Frontal cortex (tissue), 4 donors: ENCODE results near the gene ZNF710. TPM values are rescaled to one million over a fixed set of nuclear protein-coding genes. Genes with fewer than 3 reads are reported as not detected.
A peak's percentile ranks its signal among the peaks of the same experiment; 100 is the strongest.

Experiments used
- DNase-seq, 2 donors: peaks; one replicate each; pipeline ENCODE4 v3.0.0; 2012; ENCODE audit warnings: low spot score in 2 of 2
- FAIRE-seq: peaks from 2 replicates; lab custom pipeline; 2012; peaks lifted over from hg19 to GRCh38; lab: Jason Lieb, UNC
- total RNA-seq: library from RNA; depleted of rRNA; stranded (reverse); fragments of >200 nt; gene quantifications from one replicate; pipeline ENCODE4 v1.2.3, GENCODE V29; 2014
- donor health status: control.
- donor health status: control.
- donor health status: control.

The ZNF710 gene
- total RNA-seq, 1 donor from 2014 or later: 6.5 TPM

DNA sequence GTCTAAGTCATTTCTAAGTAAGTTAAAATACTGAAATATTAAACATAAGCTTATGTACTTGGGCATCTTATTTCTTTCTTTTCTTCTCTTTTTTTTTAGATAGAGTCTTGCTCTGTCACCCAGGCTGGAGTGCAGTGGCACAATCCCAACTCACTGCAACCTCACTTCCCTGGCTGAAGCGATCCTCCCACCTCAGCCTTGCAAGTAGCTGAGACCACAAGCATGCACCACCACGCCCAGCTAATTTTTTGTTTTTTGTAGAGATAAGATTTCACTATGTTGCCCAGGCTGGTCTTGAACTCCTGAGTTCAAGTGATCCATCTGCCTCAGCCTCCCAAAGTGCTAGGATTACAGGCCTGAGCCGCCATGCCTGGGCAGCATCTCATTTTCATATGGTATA is 16.0 kb upstream of the ZNF710 start:
- no peak for DNase-seq
- no peak for FAIRE-seq

DNA sequence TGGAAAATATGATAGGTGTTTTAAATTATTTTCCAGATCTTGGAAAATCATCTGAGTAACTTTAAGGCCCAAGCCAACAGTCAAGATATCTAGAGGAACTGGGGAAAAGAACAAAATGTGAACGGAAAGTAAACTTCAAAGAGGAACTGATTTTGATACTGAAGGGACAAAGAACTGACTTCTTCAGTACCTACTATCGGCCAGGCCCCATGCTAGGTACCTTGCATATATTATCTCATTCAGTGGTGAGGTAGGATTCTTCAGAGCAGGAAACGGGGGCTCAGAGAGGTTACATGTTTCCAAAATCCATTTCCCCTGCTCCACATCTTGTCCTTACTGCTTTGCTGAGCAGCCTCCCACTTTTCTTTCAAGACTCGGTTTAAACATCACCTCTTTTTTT is 9.8 kb upstream of the ZNF710 start:
- DNase-seq (no peak), FAIRE-seq (no peak)

GRCh38 chr15:89993349-89993748 is 7.8 kb upstream of the ZNF710 start:
- DNase-seq (no peak), FAIRE-seq (no peak)

DNA sequence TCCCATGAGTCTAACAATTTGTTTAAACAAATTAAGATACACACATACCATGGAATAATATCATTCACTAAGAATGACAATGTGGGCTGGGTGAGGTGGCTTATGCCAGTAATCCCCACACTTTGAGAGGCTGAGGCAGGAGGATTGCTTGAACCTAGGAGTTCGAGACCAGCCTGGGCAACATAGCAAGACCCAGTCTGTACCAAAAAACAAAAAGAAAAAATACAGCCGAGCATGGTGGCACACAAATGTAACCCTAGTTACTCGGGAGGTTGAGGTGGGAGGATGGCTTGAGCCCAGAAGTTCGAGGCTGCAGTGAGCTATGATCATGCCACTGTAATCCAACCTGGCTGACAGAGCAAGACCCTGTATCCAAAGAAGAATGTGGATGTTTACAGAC is 4.0 kb upstream of the ZNF710 start:
- DNase-seq (no peak), FAIRE-seq (no peak)

GRCh38 chr15:89998141-89998661 is 2.9 kb upstream of the ZNF710 start:
- no peak for DNase-seq
- FAIRE-seq: no peak

DNA sequence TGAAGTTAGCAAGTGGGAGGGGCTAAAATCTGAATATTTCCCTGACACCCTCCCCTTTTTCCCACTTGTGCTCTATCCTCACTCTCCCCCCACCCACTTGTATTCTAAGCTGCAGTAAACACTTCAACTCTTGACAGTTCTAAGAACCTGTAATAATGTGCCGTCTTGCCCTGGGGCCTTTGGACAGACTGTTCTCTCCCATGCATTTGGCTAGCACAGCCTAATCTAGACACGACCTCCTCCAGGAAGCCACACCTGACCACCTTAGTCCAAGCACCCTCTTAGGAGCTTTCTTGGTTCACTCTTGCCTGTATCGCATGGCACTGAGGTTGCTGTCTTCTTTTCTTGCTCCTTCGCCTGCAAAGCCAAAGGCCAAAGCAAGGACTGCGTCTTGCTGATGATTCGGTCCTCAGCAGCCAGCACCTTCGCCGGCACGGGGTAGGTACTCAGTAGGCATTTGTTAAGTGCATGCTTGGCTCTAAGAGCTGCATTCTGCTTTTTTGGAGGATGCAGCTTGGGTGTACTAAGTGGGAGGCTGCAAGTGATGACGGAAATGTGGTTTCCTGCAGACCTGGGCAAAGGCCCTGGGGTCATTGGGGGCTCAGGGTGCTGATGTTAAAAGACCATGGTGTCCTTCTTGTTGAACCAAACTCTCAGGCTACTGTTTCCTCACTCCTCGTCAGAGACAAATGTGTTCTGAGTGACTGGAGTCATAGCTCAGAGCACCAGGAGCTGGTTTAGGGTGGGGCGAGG is 2.0 kb upstream of the ZNF710 start:
- no peak for FAIRE-seq

DNA sequence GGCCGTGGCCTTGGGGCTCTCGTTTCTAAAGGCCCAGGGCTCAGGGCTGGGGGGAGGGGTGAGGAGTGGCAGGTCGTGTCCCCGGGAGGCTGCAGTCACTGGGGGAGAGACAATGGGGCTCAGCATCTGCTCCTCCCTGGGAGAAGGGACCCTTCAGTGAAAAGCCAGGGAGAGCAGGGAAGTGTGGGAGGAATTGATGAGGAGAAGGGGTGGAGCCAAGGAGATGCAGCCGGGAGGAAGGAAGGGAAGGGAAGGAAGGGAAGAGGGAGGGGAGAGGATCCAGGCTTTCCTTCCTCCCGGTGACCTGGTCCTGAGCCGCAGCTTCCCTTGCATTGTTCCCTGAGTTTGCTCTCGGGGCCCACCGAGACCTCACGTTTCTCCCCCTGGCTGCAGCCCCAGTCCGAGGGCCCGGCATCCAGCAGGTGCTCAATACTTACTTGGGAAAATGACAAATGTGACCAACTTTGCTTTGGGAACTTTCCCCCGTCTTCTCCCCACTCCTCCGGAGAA is 1.4 kb upstream of the ZNF710 start:
- DNase-seq: peak in 1 of 2 donors; percentile 30
- FAIRE-seq: no peak

More for the DNA sequence above, 2.0 kb upstream of the ZNF710 start:
- DNase-seq: no peak

DNA sequence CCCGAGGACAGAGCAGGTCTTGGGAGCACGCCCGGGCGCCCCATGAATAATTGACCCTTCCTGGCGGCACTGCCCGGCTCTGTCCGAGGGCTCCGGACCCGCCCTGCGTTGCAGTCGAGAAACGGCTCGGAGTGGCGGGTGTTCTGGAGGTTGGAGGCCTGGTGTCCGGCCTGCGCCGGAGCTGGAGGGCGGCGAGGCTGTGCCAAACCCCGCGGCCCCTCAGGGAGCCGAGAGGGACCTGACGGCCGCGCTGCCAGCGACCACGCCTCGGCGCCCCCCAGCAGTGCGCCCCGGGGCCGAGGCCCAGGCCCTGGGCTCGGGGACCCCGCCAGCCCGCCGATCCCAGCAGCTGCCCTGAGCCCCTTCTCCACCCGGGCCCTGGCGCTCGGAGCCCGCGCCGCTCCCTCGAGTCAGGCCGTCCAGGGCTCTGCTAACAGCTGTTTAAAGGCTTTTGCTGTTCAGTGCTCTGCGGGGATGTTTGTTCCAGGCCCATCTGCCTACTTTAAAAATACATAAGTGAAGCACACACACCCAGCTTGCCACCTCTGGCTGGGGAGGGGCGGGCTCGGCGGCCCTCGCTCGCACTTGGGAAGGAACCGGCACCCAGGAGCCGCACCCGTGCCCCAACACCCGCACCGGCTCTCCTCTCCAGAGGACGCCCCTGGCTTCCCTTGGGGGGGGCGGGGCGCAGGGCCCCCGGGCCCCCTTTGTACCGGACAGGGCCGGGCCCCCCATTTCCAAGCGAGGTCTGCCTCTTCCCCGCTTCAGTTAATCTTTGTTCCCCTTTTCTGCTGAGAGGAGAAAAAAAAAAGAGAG is 730 bp upstream of the ZNF710 start:
- no peak for FAIRE-seq
- peak; percentile 45 to 63 for DNase-seq

DNA sequence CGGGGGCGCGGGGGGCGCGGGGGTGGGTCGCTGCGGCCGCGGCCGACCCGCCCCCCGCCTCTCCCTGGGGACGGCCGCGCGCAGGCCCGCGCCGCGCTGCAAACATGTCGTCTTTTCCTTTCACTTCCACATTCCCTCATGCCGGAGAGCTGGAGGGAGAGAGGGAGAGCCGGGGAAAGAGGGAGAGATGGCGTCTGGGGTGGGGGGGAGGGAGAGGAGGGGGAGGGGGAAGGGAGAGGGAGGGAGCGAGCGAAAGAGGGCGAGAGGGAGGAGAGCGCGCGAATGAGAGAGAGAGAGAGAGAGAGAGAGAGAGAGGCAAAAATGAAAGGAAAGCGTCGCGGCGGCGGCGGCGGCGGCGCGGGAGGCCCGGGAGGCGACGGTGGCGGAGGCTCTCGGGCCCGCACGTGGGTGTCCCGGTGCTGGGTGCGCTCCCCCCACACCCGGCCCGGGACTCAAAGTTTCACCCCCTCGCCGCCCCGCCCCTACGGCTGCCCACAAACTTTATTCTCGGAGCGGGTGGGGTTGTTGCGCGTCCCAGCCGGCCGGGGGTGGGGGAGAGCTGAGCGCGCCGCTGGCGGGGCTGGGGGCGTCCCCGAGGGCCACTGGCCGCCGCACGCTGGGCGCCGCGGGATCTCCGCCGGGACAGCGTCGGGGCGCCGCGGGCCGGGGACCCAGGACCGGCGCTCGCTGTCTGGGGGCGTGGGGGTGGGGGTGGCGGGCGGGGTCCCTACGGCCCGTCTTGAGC is 731 bp downstream of the ZNF710 start:
- peak; percentile 82 to 83 for DNase-seq
- no peak for FAIRE-seq

DNA sequence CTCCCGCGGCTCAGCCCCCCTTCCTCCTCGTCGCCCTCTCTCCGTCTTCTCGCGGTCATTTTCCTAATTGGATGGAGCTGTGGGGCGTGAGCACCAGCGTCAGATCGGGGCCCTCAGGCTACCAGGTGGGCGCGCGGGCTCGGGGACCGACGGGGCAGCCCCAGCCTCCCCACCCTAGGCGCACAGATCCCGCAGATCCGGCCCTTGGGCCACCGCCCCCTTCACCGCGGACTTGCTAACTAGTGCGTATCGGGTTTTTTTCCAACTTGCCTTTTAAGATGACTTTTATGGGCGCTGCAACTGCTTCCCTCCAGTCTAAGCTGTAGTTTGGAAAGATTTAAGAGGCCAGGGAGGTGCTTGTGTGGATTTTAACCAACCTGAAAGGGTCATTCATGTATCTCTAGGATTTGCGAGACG is 1.3 kb downstream of the ZNF710 start:
- no peak for DNase-seq
- no peak for FAIRE-seq

DNA sequence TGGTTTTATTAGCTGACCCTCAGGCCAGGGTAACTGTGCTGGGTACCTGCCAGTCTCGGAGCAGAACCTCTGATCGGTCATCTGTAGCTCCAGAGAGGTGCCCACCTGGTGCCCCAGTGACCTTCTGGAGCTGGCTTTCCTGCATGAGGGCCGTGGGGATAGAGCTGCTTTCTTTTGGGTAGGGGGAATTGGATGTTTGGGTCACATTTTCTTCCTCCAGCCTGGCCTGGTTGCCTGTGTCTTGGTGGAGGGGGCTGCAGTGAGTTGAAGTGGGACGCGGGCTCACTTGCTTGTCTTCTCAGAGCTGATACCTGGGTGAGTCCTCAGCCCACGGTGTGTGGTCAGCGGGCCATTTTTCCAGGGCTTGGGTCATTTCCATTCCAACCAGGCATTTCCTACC is 2.6 kb downstream of the ZNF710 start:
- FAIRE-seq: no peak
- no peak for DNase-seq

DNA sequence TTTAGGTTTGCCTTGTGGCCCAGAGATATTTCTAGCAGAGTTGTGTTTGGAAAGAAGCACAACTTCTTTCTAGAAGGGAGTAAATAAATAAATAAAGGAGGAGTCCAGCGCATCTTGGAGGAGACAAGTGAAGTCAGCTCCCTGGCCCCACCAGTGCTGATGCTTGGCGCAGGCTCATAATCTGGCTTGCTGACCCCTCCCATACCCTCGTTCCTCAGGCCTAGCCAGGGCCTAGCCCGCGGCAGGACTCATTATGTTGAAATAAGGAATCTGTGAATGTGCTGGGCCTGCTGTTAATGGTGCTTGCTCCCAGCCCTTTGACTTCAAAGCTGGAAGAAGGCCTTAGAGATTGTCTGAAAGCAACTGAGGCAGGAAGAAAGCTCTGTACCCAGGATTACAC is 3.1 kb downstream of the ZNF710 start:
- no peak for DNase-seq
- FAIRE-seq: no peak

- FAIRE-seq (no peak), DNase-seq (peak in 1 of 2 donors; percentile 34)
Measured at GRCh38 chr15:90004671-90005070, 3.5 kb downstream of the ZNF710 start.

DNA sequence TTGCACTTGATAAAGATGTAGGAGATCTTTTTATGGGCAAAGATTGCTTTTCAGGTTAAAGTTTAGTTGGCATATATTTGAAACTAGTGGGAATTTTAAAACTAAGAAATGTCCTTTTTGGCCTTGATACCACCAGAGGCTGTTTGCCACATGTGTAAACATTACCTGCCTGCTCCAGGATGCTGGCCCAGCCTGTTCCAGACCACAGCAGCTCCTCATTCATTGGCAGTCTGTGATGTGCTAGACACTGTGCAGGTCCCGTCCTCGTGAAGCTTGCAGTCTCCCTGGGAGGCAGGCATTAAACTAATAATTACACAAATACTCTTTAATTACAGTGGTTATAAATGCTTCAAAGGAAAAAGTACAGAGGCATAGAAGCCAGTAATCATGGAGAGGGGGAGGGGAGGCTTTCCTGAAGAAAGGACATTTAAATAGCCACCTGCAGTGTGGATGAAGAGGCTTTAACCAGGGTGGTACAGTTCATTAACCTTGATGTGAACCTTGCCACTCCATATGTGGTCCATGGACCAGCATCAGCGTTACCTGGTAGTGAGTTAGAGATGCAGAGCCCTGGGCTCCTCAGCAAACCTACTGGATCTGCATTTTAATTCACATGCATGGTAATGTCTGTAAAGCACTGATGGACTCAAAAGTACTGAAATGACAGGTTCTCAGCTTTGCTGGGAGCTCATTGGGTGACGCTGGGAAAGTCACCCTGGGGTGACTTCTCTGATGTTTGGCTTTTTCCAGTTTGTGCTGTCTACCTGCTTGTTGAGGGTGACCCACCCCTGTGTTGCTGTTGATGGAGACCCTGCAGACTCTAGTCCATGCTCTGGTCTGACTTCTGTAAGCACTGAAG is 5.3 kb downstream of the ZNF710 start:
- no peak for FAIRE-seq
- DNase-seq: no peak

DNA sequence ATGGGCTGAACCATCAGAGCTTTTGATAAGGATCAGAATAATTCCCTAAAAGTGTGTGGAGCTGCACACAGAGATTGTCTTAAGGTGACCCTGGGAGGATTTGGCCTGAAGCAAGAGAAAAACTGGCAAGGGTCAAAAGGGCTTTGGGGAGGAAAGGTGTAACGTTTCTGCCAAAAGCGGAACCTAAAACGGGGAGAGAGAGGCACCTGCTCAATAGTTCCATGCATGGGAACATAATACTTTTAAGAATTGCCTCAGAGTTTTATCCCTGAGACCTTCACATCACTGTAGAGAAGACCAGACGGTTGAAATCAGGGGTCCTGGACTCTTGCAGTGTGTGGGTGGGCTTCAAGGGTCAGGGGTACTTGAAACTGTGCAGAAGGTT is 5.9 kb downstream of the ZNF710 start:
- DNase-seq: no peak
- FAIRE-seq: no peak

DNA sequence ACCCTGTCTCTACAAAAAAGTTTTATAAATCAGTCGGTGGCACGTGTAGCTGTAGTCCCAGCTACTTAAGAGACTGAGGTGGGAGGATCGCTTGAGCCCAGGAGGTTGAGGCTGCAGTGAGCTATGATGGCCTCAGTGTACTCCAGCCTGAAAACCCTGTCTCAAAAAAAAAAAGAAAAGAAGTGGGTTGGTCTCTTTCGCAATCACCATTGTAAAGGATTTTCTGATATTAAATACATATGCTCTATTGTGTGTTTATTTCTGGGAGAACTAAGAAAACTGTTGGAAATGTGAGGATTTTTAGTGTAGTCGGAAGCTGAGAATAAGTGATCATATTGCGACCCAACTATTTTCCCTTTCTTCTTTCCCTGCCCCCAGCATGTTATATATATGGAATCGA is 7.5 kb downstream of the ZNF710 start:
- FAIRE-seq: no peak
- no peak for DNase-seq

DNA sequence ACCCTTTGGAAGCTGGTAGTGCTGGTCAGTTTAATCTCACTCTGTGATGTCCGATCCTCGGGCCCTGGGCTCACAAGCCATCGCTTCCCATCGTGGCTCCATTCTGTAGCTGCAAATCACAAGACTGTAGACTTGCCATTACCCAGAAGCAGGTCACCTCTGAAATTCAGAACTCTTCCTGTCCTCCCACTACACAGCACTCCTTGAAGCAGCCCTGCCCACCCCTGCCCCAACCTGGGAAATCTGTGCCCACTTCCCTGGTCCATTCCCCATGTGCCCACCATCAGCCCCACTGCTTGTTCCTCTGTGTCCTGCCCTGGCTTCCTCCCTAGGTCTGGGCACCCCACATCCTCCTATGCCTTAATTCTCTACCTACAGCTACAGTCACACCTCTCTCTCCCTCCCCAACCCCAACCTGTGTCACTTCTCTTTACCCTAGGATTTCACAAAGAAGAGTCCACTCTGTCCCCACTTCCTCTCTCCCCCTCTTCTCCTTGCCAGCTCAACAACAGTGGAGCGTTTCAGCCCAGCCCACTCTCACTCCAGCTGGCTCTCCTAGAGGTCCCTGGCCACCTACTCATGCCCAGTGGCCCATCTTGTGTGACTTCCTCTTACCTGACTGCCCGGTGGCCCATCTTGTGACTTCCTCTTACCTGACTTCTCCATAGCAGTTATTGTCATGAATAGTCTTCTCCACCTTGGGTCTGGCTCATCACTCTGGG is 8.3 kb downstream of the ZNF710 start:
- no peak for FAIRE-seq
- no peak for DNase-seq

- FAIRE-seq (no peak), DNase-seq (no peak)
Measured at GRCh38 chr15:90011705-90012104, 10.6 kb downstream of the ZNF710 start.

DNA sequence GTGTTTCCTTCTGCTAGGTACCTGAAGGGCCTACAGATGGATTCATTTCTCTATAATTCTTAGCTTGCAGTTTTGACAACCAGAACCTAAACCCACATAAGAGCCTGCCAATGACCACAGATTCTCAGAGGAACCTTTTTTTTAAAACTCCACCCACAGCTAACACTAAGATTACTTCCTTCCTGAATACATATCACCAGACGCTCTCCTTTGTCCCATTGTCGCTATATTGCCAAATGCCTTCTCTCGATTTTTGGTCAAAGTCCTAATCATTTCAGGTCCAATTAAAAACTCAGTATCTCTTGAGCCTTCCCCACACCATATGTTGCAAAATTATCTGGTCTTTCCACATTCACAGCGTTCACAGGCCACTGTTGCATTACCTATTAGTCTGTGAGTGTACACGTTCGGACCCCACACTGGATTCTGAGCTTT is 12.4 kb downstream of the ZNF710 start:
- no peak for DNase-seq
- FAIRE-seq: no peak
